Activated CD8-positive, alpha-beta memory T cell treated with anti-CD3 and anti-CD28 coated beads for 4 hours (primary cell): ENCODE results near the gene GABBR2.

Experiments used
- DNase-seq, 2 donors: peaks; one replicate each; pipeline ENCODE4 v3.0.0-alpha.2; 2020; ENCODE audit warnings: low read depth in 2 of 2

The GABBR2 gene

GRCh38 chr9:98403715-98404114, 305.0 kb downstream of the GABBR2 start:
- DNase-seq = no peak

GRCh38 chr9:98402019-98402840, 306.5 kb downstream of the GABBR2 start:
- no peak for DNase-seq

- no peak for DNase-seq
Observed at GRCh38 chr9:98401140-98402018, 307.4 kb downstream of the GABBR2 start.

GRCh38 chr9:98399950-98400683, 308.6 kb downstream of the GABBR2 start:
- DNase-seq = no peak

- DNase-seq = no peak
Observed at GRCh38 chr9:98396656-98397055, 312.1 kb downstream of the GABBR2 start.

GRCh38 chr9:98396236-98396635, 312.5 kb downstream of the GABBR2 start:
- DNase-seq = no peak

- no peak for DNase-seq
Observed at GRCh38 chr9:98391867-98392266, 316.9 kb downstream of the GABBR2 start.

GRCh38 chr9:98391406-98391805, 317.3 kb downstream of the GABBR2 start:
- no peak for DNase-seq

- DNase-seq = no peak
Observed at GRCh38 chr9:98385751-98386150, 323.0 kb downstream of the GABBR2 start.

- DNase-seq = no peak
Observed at GRCh38 chr9:98383758-98384157, 325.0 kb downstream of the GABBR2 start.

GRCh38 chr9:98381311-98382103, 327.2 kb downstream of the GABBR2 start:
- no peak for DNase-seq

GRCh38 chr9:98380065-98380681, 328.6 kb downstream of the GABBR2 start:
- DNase-seq = no peak

GRCh38 chr9:98379572-98379971, 329.2 kb downstream of the GABBR2 start:
- DNase-seq = no peak

GRCh38 chr9:98378794-98379193, 329.9 kb downstream of the GABBR2 start:
- no peak for DNase-seq

- DNase-seq = no peak
Observed at GRCh38 chr9:98378206-98378780, 330.4 kb downstream of the GABBR2 start.

- DNase-seq = no peak
Observed at GRCh38 chr9:98375138-98375726, 333.5 kb downstream of the GABBR2 start.

- DNase-seq = no peak
Observed at GRCh38 chr9:98374385-98375051, 334.2 kb downstream of the GABBR2 start.

GRCh38 chr9:98373609-98374008, 335.1 kb downstream of the GABBR2 start:
- no peak for DNase-seq

- DNase-seq = no peak
Observed at GRCh38 chr9:98372077-98372836, 336.5 kb downstream of the GABBR2 start.
